Midbrain (tissue), 1 donor: Measurements from ENCODE around the gene GATA3.

ENCODE experiments used
- DNase-seq: peaks from one replicate; lab custom pipeline; 2025; lab: John Stamatoyannopoulos, UW

The GATA3 gene

DNA sequence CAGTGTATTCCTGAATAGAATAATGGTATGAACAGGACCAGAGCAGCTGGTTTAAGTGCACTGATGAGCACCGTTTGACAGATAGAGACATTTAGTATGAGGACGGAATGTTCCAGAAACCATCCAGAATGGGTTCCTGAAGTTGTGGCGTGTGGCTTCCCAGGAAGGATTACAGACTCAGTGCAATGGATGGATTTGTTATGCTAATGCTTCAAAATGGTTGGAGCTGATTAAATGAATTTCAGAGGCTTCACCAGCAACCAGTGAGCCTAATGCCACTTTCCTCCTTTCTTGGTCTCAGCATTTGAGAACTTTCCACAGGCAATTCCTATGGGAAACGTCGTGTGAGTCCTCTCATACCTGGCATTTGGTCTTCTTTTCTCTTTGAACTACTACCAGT lies 9.9 kb downstream of the GATA3 start:
- DNase-seq = no peak

DNA sequence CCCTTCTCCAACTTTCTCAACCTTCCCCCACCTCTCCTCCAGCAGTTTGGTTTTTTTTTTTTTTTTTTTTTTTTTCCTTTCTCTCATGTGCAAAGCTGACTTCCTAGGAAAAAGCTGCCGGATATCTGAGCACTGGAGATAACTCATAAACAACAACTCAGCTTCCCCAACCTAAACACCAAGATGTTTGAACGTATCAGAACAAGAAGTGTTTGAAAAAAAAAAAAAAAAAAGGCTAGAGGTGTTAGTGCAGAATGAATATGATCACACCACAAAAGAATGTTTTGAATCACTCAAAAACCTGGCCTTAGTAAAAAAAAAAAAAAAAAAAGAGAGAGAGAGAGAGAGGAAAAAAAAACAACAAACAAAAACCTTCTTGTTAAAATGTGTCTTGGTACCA lies 11.2 kb downstream of the GATA3 start:
- no peak for DNase-seq

DNA sequence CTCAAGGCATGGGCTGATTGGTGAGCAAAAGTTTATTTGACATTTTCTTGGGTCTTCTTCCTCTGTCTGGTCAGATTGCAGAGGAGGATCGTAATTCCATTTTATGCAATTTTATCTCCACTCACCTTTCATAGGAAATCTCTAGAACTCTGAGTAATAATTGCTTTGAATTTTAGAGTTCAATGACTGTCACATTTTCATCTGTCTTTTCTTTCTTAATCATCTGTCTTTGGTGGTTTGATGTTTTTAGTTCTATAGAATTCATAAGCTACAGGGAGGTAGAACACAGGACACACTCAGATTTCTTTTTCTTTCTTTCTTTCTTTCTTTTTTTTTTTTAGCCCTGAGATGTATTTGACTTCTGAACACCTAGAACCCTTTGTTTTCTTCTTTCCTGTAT lies 11.6 kb downstream of the GATA3 start:
- DNase-seq = no peak

DNA sequence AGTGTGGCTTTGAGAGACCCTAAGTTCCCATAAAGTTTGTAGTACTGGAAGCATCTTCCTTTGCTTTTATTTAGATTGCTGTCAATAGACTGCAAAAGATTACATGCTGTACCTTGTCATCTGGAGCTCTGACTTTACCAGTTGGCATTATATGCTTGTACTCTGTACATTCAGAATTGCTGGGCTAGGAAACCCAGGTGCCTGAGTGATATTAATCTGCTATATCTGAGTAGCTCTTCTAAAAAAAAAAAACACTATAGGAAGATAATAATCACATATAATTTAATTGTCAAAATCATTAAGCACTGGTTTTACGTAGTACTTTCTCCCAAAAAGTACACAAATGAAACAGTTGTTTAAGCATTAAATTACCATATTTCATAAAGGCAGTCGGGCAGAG lies 12.3 kb downstream of the GATA3 start:
- DNase-seq = no peak

DNA sequence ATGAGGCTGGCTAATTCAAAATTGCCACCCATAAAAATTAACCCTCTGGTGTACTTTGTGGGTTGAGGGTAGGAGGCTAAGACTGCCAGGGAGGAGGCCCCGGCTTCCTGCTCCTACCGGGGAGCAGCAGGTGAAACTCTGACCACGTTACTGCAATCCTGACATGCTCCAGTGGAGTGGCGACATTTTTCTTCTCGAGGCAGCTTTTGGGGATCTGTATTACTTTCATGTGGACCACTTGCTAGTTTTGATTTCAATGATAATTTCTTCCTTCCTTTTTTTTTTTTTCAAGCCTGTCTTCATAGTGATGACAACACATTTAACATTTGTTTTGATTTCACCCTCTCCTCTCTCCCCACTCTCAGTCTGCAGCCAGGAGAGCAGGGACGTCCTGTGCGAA lies 14.6 kb downstream of the GATA3 start:
- no peak for DNase-seq

DNA sequence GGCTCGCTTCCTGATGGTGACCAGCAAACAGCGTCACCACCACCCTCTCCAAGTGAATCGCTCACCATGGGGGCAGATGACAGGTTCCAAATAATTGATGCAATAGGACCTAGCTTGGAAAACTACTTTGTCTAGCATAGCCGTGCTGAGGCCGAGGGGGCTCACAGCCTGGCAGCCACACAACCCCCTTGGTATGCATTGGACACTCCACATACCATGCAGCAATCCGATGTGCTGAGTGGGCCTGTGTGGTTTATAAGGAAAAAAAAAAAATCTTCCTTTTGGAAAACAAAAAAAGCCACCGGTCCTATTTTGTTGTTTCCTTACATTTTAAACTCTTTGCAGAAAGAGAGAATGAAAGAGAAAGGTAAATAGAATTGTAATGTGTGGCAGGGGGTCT lies 15.1 kb downstream of the GATA3 start:
- DNase-seq = no peak

DNA sequence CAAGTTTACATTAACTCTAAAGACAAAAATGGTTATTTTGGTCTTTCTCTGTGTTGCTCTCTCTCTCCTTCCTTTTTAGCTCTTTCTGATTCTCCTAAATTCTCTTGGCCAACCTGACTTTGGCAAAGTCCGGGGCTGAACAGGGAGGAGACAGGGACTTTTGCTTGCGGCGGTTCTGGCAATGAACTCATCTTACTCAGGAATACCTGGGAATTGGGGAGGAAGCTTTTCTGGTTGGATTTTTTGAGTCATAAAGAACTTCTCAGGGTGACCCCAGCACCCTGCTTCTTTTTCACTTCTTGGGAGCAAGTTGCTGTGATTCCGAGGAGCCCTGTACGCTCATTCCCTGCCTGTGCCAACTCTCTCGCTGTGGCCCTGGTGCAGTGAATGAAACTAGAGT lies 16.0 kb downstream of the GATA3 start:
- no peak for DNase-seq

DNA sequence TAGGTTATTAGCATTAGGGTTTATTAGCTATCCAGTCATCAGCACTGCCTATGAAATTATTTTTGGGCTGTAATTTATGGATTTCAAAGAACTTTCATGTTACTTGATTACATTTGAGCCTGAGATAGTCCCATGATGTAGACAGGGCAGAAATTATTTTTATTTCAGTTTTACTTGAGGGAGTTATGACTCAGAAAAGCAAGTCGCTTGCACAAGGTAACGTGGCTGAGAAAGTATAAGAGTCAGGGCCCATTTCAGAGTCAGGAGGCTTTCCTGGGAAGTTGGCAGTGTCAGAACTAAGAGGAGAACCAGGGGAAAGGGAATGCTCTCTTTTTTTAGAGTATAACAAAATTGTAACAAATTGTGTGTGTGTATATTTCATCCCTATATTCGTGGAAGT lies 16.5 kb downstream of the GATA3 start:
- no peak for DNase-seq

DNA sequence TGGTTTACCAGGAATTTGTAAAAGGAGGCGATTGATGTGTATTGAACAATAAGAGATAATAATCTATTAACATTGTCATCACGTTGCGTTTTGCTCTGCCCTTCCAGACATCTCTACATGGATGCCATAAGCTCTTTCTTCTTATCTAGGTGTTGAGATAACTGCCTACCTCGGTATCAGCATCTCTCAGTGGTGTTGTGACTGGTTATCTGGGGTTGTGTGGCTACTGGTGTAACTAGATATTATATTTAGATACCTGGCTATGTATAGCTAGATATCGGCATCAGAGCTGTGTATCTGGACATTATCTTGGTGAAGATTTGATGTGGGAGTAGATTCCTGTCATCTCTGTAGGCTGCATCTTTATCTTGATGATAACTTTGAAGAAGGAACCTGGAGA lies 17.2 kb downstream of the GATA3 start:
- DNase-seq = no peak

DNA sequence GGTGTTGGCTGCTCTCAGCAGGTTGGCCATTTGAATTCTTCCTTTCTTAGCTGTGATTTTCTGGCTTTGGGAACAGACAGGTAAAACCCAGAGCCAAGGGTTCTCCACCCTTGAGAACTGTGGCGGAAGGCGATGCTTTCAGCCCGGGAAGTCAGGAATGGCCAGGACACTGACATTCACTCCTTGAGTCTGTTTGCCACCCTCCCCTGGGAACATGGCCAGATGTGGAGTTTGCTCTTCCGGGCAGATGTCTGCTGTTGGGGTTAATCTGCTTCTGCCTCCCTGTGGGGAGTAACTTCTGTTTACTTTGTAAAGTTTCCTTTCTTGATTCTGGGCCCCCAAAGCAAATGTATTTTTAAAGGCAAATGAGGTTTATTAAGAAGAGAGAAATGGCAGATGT lies 17.7 kb downstream of the GATA3 start:
- DNase-seq = no peak

DNA sequence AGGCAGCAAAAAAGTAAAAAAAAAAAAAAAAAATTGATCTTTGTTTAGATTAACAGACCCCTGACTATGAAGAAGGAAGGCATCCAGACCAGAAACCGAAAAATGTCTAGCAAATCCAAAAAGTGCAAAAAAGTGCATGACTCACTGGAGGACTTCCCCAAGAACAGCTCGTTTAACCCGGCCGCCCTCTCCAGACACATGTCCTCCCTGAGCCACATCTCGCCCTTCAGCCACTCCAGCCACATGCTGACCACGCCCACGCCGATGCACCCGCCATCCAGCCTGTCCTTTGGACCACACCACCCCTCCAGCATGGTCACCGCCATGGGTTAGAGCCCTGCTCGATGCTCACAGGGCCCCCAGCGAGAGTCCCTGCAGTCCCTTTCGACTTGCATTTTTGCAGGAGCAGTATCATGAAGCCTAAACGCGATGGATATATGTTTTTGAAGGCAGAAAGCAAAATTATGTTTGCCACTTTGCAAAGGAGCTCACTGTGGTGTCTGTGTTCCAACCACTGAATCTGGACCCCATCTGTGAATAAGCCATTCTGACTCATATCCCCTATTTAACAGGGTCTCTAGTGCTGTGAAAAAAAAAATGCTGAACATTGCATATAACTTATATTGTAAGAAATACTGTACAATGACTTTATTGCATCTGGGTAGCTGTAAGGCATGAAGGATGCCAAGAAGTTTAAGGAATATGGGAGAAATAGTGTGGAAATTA lies 19.4 kb downstream of the GATA3 start:
- DNase-seq = no peak

DNA sequence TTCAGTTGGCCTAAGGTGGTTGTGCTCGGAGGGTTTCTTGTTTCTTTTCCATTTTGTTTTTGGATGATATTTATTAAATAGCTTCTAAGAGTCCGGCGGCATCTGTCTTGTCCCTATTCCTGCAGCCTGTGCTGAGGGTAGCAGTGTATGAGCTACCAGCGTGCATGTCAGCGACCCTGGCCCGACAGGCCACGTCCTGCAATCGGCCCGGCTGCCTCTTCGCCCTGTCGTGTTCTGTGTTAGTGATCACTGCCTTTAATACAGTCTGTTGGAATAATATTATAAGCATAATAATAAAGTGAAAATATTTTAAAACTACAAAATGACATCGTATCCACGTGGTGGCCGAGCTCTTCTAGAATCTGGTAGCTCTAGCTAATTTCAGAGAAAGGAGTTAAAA lies 20.4 kb downstream of the GATA3 start:
- no peak for DNase-seq

DNA sequence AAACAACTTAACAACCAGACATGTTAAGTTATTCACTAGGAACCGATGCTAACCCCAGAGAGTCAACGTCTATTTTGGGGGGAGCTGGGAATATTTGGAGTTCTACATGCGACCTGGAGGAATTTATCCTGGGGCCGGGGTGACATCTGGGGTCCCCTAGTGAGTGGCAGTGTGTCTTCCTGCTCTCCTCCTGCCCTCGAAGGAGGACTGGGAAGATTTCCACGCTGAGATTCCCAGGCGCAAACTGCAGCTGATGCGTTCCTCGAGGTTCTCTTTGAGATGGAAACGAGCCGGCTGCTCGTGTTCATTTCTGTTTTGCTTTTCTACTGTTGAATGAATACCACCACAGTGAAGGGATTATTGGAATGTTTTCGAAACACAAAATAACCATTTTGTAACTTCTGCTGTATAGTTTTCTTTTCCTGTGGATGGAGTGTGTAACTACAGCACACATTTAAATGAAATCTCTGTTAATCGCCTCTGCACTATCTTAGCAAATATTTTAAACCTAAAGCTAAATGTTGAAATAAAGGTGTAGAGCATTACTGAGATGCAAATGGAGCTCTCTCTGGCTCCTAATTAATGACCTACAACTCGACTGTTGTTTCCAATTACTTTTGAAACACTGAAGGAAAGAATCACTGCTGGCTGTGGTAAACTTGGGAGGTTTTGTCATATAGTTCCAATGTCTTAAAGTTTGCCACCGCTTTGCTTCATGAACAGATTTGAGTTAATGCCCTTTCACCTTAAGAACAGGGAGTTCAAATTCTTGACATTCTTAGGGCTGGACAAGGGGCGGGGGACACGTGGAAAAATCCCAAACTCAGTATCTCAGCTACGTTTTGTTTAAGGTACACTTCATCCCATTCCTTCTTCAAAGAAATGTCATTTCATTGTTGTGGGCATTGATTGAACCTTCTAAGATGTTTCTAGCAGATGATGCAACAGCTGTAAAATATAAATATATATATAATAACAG lies 21.1 kb downstream of the GATA3 start:
- no peak for DNase-seq

DNA sequence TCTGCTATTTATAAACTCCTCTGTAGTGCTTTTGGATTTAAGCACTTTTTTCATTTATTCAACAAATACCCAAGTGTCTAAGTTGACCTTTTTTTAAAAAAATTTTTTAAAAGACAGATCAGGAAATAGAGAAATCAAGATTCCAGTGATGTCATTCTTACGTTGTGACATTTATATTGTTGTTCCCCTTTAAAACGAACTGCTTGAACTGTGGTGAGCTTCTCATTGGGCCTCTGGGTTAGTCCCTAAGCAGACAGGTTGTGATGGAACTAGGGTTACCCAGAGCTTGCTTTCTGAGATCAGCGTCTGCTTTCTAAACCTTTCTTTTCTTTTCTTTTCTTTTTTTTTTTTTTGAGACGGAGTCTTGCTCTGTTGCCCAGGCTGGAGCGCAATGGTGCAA lies 22.4 kb downstream of the GATA3 start:
- no peak for DNase-seq

DNA sequence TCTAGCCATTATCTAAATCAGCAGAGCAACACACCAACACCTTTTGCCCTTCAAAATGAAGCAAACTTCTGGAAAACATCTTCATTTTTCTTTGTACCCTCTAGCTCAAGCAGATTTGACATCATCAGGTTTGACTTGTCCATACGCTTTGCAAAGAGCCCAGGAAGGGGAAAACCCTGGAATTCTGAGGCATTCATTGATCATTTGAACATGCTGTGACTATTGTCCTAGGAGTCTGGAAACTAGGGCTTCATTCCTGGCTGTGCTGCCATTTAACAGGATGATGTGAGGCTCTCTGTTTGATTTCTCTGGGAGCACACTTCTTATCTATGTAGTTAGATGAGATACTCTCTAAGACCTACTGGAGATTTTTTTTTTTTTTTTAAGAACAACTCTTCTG lies 23.5 kb downstream of the GATA3 start:
- DNase-seq = no peak

DNA sequence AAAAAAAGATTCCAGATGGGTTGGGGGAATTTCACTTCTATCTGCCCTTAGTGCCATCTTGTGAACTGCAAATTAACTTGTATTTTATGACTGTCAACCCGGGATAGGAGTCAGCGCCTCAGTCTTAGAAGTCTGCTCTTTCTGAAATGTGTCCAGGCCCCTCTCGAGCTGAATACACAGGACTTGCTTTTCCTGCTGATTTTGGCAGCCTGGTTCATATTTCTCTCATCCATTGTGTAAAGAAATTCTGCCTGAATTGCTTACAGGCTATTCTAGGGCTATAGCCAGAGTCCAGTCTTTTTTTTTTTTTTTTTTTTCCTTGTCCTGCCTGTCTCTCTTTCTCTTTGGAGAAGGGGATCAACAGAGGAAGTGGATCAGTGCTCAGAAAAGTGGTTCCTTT lies 24.6 kb downstream of the GATA3 start:
- no peak for DNase-seq

DNA sequence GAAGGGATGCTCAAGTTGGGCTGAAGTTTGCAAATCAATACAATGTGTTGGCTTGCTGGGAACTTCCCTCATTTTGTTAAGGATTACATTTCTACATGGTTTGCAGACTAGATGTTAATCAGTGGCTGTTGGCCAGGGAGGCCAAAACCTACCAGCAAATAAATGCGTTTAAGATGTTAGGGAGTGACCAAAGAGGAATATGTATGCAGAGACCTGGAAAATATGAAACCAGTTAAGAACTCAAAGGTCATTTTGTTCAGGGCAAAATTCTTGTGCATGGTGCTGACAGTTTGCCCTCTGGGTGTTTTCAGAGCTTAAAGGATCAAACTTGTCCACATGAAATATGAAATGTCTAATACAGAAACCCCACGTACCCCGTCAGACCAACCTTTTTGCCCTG lies 30.3 kb downstream of the GATA3 start:
- DNase-seq = no peak

DNA sequence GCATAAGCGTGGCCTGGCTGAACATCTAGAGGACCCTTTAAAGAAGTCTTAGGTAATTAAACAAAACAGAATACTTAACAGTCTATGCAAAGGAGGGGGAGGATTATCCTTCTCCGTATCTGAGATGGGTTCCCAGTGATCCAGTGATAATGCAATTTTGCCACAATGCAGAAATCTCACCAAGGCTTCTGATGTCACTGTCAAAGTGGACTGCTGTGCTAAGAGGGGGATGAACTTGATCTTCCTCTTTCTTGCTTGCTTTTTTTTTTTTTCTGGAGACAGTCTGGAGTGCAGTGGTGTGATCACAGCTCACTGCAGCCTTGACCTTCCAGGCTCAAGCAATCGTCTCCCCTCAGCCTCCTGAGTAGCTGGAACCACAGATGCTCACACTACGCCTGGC lies 30.8 kb downstream of the GATA3 start:
- DNase-seq = no peak

DNA sequence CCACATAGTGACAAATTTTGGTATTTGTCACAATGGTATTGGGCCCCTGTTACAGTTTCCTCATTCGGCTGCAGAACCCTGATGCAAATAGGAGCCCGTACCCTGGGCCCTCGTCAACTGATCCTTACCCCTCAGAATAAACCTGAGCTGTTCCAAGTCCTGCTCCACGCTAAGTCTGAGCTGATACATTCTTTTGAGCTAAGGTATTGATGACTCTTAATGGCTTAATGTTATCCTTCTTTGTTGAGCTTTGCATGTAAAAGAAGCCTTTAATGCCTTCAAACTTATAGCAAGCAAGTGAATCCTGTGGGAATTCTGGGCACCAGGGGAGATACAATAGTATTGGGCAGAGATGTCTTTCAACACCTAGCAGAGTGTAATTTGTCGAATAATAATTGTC lies 31.8 kb downstream of the GATA3 start:
- DNase-seq = no peak

DNA sequence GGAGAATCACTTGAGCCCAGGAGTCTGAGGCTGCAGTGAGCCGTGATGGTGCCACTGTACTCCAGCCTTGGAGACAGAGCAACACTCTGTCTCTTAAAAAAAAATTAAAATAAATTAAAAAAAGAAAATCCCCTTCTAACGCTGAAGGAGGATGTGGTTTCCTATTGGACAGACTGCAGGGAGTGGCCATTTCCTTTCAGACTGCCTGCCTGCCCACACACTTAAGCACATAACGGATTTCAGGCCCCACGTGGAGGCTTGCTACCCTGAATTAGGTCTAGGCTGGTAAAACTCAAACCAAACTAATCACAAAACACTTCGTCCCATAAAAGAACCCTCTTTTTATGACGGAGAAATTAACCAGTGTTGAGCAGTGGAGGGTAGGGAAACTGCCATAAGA lies 34.0 kb downstream of the GATA3 start:
- no peak for DNase-seq

DNA sequence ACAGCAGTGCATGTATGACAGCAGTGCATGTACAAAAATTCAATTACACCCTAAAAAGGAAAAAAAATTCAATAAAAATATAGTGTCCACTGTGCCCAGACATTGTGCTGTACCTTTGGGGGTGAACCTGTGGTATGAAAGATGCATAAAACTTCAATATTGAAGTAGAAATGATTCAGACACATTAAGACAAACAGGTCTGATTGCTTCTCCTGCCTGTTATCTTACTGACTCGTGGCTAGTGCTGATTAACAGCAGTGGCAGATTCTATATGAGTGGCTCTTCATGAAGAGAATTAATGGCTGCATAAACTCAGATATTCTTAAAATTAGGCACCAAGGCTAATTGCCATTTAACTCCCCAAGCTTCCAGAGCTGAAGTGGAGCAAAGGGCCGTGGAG lies 37.9 kb downstream of the GATA3 start:
- DNase-seq = no peak

DNA sequence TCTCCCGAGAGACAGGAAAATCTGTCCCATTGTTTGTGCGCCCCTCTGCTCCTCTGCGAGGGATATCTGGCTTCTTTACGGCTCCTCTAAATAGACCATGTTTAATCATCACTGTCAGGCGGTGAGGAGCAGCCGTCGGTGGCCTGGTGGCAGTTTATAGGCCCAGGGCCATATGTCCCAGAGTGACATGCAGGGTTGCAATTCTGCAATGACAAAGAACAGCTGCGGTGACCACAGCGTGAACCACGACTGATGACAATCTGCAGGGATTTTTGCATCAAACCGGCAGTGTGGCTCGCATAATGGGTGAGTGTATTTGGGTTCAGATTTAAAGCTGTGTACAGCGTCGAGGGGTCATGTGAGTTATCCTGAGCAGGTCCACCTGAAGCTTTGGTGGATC lies 41.5 kb downstream of the GATA3 start:
- DNase-seq = no peak

DNA sequence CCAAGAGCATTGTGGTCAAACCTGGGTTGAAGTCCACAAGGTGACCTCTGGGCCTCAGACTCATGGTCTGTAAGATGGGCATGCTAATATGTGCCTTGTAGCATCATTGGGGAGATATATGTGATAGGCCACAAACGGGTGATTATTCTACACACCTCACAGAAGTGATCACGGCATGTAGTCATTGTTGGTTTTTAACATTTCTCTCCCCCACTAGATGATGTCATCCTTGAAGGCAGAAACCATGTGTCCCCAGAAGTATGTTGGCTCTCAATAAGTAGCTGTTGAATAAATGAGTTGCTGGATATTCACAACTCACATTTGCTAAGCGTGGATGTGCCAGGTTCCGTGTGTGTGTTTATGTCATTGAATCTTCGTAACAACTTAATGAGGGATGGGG lies 42.4 kb downstream of the GATA3 start:
- no peak for DNase-seq

DNA sequence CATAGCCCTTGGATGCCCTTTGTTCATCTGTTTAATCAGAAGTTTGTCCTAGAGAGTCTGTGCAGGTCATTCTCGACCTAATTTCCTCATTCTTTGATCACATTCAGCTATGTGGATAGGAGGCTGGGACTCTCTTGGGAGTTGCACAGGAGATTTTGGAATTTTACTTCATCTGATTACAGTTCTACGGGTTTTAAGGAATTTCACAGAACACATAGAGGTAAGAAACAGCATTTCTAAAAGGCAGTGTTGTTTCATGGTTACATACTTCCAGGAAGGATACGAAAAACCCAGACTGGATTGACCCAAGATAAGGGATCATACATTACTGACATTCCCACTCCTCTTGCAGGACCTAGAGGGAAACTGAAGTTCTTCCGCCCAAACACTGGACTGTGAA lies 45.9 kb downstream of the GATA3 start:
- DNase-seq = no peak
